NOMO-1 (cell line): ENCODE results near the gene PALD1.
A peak's percentile ranks its signal among the peaks of the same experiment; 100 is the strongest.

ENCODE experiments used
- DNase-seq, 2 experiments: peaks; one replicate each; lab custom pipeline; 2025; ENCODE audit not compliant: unreplicated experiment in 2 of 2; lab: John Stamatoyannopoulos, UW

Gene PALD1

GRCh38 chr10:70551971-70552422, 73.4 kb downstream of the PALD1 start:
- no peak for DNase-seq

DNA sequence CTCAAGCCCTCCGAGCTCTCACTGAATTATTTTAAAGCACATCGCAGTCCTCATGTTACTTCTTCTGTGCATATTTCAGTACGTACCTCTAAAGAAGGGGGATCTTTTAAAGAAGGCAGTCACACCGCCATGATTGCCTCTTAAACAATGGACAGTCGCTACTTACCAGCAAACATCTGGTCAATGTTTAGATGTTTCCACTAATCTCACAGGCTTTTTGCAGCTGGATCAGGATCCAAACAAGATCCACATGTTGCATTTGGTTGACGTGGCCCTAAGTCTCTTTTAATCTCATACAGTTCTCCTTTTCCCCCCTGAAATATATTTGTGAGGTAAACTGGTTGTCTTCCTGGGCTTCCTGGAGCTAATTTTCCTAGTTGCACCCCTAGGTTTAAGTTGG, 74.0 kb downstream of the PALD1 start:
- no peak for DNase-seq

DNA sequence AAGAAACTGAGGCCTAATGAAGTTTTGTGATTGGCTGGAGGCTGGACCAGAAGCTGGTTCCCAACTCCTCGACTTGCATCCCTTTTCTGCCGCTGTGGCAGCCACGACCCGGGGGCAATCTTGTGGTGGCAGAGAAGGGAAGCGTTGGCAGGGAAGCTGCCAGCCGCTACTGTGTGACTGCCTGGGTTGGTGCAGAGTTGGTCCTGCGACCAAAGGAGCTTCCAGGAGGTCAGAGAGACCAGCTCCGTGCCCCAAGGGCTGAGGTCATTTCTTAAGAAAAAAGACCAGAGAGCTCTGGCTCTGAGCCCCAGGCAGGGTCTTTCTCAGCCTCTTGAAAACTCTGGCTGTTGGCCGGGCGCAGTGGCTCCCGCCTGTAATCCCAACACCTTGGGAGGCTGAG, 76.8 kb downstream of the PALD1 start:
- DNase-seq, result no peak

DNA sequence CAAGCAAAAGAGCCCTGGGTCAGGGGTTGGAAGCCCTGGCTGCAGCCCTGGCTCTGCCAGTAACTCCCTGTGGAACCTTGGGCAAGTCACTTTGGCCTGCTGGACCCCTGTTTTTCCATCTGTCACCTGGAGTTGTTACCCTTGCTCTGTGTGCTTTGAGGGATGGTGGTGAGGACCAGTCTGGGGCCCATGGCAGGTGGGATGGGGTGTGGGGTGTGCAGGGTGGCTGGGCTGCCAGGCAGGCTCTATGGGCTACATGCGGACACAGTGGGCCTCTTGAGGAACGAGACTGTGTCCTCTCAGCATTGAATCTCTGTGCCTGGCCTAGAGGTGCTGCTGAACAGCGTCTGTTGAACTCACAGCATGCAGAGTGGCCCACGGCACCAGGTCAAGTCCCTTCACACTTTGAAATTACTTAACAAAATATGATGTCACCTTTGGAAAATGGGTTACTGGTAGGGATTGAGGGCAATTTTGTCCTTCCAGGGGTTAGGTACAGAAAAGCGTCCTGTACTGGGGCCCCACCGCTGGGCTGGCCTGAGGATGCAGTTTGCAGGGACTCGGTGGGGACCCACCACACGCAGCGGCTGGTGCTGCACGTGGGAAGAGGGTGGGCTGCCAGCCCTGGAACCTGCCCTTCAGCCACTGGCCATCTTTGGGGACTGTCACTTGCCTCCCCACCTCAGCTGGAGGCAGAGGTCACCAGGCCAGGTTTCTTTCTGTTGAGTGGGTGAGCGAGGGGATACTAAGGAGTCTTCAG, 78.7 kb downstream of the PALD1 start:
- no peak for DNase-seq

DNA sequence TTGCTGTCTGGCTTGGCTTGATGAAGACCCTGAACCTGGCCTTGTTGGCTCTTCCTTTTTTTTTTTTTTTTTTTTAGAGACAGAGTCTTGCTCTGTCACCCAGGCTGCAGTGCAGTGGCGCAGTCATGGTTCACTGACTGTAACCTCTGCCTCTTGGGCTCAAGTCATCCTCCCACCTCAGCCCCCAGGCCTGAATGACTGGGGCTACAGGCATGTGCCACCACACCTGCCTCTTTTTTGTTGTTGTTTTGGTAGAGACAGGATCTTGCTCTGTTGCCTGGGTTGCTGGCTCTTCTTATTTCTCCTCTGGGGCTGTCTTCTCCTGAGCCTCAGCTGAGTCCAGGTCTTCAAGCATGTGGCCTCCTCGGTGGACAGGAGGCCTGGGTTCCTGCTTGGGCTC, 79.3 kb downstream of the PALD1 start:
- DNase-seq, result no peak

- DNase-seq, result no peak
Measured at GRCh38 chr10:70558295-70558694, 79.7 kb downstream of the PALD1 start.

GRCh38 chr10:70558871-70559810, 80.6 kb downstream of the PALD1 start:
- DNase-seq, result peak; percentile 61 to 70

DNA sequence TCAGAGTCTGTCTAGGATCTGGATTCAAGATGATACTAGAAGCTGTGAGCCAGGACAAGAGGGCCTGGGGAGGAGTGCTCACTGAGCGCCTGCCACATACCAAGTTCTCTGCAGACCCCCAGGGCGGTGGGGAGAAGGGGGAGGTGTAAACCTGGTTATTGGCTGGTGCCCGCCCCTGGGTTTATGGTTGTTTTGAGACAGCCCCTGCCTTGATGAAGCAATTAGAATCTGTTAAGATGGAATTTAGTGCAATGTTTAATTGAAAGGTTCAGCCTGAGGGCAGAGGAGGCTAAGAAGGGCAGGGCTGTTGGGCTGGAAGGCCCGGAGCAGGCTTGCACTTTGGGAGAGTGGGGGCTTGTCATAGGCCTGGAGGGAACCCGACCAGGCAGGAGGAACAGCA, 81.3 kb downstream of the PALD1 start:
- DNase-seq, result no peak

DNA sequence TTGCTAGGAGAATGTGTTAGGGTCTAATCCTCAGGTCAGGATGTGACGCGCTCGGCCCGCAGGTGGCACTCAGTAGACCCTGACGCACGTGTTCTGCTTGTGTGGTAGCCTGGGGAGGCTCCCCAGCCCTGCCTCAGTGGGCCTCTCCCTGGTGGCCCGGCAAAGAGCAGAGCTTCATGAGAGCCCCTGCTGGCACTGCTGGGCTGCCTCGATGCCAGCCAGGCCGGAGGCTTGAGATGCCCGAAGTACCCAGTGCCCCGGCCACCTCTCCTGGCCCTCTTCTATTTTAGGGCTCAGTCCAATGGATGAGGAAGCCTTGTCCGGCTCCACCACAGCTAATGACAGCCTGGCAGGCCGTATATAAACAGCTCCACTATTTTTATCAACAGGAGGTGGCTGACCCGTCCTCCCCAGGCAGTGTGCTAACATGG, 82.0 kb downstream of the PALD1 start:
- no peak for DNase-seq

DNA sequence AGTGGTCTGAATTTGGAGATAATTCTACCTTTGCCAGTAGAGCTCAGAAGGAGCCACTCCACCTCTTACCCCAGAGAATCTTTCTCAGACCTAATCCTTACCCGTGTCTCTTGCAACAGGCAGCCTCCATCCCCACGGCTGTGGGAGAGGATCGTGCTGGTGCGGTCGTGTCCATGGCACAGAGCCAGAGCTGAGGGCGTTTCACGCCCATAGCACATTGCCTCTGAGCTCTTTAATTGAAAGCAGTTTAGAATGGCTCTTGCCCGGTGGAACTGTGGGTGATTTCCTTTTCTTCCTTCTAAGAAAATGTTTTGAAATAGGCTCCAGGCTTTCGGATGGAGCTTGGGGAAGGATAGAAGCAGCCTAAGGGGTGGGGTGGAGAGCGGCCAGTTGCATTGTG, 82.5 kb downstream of the PALD1 start:
- no peak for DNase-seq

DNA sequence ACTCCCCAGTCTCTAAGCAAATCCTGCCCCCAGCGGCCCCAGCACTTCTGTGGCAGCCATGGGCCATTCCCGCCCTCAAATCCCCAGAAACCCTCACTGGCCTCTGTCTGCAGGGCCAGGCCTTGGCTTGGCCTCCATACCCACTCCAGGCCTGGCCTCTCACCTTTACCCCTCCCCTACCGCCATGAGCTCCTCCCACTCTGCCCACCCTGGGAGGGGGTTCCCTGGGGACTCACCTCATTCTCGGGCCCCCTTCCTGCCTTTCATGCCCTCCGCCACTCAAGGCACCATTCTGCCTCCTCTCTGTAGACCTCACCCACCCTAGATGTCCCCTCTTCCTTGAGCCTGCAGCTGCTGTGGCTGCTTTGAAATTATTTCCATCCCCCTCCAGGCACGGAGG, 83.0 kb downstream of the PALD1 start:
- DNase-seq, result no peak

- no peak for DNase-seq
Measured at GRCh38 chr10:70562036-70562755, 83.6 kb downstream of the PALD1 start.

GRCh38 chr10:70563230-70563629, 84.7 kb downstream of the PALD1 start:
- no peak for DNase-seq

- DNase-seq, result no peak
Measured at GRCh38 chr10:70564113-70564725, 85.7 kb downstream of the PALD1 start.

- no peak for DNase-seq
Measured at GRCh38 chr10:70564901-70565351, 86.4 kb downstream of the PALD1 start.

DNA sequence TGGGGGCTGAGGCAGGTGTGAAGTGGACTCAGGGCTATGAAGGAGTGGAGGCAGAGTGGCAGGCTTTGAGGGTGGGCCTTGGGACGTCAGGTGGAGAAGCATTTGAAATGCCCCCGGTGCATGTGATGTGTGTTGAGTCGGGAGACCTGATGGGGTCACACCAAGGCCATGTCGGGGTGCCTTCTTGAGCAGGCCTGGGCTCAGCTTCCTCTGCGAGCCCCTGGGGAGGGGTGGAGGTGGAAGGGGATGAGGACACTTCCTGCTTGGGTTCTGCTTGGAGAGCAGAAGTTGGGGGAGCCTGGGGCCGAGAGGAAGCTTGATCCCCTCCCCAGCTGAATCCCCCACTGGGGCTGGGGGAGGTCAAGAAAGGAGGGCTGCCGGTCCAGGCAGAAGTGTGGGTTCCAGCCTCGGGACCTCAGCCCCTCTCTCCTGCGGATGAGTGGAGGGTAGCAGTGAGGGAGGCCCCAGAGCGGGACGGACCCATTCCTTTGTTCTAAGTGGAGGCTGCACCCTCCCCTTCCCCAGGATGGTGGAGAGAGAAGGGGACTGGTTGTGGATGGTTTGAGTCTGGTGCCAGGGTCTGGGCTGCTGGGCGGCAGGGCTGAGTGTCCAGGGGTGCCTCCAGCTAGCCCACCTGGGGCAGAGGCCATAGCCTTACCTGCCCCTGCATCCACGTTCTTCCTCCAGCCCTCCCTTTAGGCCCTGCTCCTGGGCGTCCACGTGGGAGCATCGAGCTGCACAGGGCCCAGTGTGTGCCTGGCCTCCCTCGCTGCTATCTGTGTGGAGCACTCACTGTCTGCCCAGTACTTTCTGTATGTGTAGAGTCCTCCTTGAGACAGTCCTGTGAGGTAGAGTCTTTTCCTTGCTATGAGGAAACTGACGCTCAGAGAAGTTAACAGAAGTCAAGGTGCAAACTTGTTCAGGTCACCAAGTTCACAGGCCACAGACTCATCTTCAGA, 87.3 kb downstream of the PALD1 start:
- peak; percentile 28 to 38 for DNase-seq

GRCh38 chr10:70566515-70567290, 88.1 kb downstream of the PALD1 start:
- DNase-seq, result no peak

DNA sequence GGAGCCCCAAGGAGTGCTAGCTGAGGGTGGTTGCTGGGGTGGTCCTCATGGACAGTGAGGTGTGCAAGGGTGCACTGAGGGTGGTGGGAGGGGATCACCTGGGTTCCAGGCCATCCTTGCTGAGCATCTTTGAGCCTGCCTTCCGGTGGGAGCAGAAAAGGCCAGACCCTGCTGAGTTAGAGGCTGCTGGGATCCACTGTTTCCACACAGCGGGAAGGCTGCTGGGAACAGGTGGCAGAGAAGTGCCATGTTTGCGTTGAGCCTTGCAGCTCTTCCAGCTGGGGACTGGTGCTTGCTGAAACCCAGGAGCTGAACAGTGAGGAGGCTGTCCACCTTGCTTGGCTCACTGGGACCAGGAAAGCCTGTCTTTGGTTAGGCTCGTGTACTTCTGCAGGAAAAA, 89.0 kb downstream of the PALD1 start:
- DNase-seq, result no peak

GRCh38 chr10:70568113-70568512, 89.5 kb downstream of the PALD1 start:
- no peak for DNase-seq
